Esophagus muscularis mucosa (tissue), 4 donors: ENCODE results near the gene SYAP1.

Source experiments
- CTCF ChIP-seq, 3 experiments: fragments of 200-600 bp in 2 of 3; fragments of 450-650 bp in 1 of 3; sonication (generic) in 2 of 3; IDR thresholded peaks; one replicate each; pipeline ENCODE4 v1.5.1; 2017 to 2019; ENCODE audit warnings: antibody characterized with exemption in 3 of 3, mild to moderate bottlenecking in 2 of 3, moderate library complexity in 1 of 3
- EP300 ChIP-seq: sonication (generic); formaldehyde crosslinking; IDR thresholded peaks from one replicate; pipeline ENCODE4 v1.6.1; 2017; ENCODE audit warnings: antibody characterized with exemption
- POLR2A ChIP-seq: fragments of 450-650 bp; IDR thresholded peaks from one replicate; pipeline ENCODE4 v1.6.1; 2017; ENCODE audit warnings: antibody characterized with exemption, moderate library complexity, mild to moderate bottlenecking, low read depth
- POLR2AphosphoS5 ChIP-seq, 2 donors: sonication (generic); formaldehyde crosslinking; IDR thresholded peaks; one replicate each; pipeline ENCODE4 v1.6.1; 2017; ENCODE audit warnings: antibody characterized with exemption in 2 of 2

- TF ChIP-seq CTCF (IDR thresholded peaks at IDR 0.05) (no peak), POLR2AphosphoS5 (IDR thresholded peaks at IDR 0.05) (no peak), EP300 (no peak), POLR2A (no peak)
These were observed 11.4 kb upstream of the SYAP1 start for GRCh38 chrX:16708016-16708415.
